ENCODE measurements around the gene NDUFS6. TPM values are rescaled to one million over a fixed set of nuclear protein-coding genes. Genes with fewer than 3 reads are reported as not detected.

The NDUFS6 gene
- total RNA-seq, 1 experiment from 2014 or later, result 59.7 TPM

DNA sequence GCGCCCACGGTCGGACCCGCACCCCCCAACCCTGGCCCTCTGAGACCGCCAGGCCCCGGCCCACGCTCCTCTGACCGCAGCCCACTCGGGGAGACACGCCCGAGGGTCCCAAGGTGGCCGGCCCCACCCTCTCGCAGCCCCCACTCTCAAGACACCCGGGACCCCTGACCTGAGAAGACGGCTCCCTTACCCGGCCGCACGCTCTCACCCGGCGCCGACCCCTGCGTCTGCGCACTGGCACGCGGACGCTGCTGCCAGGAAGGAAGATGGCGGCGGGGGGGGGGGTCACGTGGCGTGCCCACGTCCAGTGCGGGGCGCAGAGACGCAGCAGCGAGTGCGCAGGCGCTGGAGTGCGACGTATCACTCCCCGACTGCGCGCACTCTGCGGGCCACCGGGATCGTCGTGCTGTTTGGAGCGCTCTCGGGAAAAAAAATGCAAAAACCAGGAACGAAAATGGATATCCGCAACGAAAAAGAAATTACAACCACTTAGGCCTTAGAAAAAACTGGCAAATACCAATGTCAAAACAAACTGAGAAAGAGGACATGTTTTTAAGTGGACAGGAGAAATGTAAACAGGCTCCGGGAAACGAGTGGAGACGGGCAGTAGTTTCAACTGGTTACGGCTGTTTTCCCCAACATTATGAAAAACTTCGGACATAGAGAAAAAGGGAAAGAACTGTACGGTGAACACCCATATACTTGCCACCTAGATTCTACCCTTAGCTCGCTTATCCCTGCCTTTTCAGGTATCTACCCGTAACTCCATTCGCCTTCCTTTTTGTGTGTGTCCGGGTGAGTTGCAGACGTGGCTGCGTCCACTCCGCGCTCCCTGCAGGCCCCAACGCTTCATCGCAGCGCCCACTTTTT lies 1.4 kb upstream of the NDUFS6 start, which contains the start of gene MRPL36:
TSS of gene MRPL36 (minus strand) at position 236 of the 870 bp plus-strand sequence. CDS start 902 bp downstream, outside the sequence.
- peaks cover 65% of the 10 kb centered on the region for H3K36me3 Mint-ChIP-seq (ENCODE audit: insufficient read depth, unreplicated experiment)
- POLR2A ChIA-PET, result no interaction called here
- CTCF ChIA-PET, result interaction anchor here (0.6 kb wide), 1 partner anchor 36 kb away, joined by 3 read pairs; no protein-coding TSS in a partner anchor

DNA sequence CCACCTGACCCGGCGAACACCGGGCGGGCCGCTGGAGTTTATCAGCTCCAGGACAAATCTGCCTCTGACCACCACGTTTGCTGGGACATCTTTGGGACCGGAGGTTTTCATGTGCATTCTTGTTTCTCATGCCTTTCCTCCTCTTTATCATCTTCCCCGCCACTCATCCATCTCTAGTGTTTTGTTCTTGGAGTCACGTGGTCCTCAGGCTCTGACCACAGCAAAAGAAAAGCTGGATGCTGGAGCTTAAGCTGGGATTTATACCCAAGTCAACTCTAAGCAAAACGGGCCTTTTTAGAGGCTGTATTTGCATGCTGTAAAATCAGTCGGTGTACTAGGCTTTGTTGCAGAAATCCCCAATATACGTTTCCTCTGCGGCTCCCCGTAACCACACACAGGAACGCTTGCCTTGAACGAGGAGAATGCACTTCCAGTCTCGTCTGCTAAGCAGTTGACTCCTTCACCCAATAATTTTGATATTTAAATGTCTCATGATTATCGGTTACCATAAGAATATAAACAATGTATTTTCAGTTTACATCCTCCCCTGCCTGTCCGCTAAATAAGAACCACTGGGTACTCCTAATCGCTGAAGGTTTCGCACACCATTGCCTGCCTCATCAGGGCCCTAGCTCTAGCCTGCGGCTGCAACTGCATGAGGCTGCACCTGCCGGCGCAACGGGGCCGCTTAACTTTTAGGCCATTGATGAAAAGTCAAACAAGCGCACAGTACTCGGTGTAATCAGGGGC lies 560 bp upstream of the NDUFS6 start:
- TSS peak; percentile 15 for BruUV-seq (replicated peaks)
- Histone ChIP-seq H3K4me1 (no peaks in the 10 kb centered on the region), H3K4me3 (ENCODE audit: low read depth, low read length) (peak overlapping the region; percentile 99), H3K36me3 (ENCODE audit: control insufficient read depth, insufficient read depth, low read length) (peaks cover 9% of the 10 kb centered on the region), H3K27me3 (replicated peaks; ENCODE audit: control insufficient read depth, insufficient read depth, low read length) (no peaks in the 10 kb centered on the region), H3K9me3 (no peaks in the 10 kb centered on the region)
- Mint-ChIP-seq H3K4me3 (ENCODE audit: unreplicated experiment) (peak overlapping the region; percentile 96), H3K27me3 (ENCODE audit: insufficient read depth, unreplicated experiment) (no peaks in the 10 kb centered on the region), H3K36me3 (ENCODE audit: insufficient read depth, unreplicated experiment) (peaks cover 73% of the 10 kb centered on the region), H3K9me3 (ENCODE audit: unreplicated experiment) (no peaks in the 10 kb centered on the region), H3K4me1 (ENCODE audit: low read depth, unreplicated experiment) (peaks cover 7% of the 10 kb centered on the region), H3K27ac (ENCODE audit: unreplicated experiment) (peak overlapping the region; percentile 93)
- DNase-seq, result no peak
- intact Hi-C loops (cut with micrococcal nuclease; ENCODE audit: unreplicated experiment), result no loop called here
- ChIA-PET POLR2A (no interaction called here), CTCF (no interaction called here)
- TF ChIP-seq, protein P1, sequence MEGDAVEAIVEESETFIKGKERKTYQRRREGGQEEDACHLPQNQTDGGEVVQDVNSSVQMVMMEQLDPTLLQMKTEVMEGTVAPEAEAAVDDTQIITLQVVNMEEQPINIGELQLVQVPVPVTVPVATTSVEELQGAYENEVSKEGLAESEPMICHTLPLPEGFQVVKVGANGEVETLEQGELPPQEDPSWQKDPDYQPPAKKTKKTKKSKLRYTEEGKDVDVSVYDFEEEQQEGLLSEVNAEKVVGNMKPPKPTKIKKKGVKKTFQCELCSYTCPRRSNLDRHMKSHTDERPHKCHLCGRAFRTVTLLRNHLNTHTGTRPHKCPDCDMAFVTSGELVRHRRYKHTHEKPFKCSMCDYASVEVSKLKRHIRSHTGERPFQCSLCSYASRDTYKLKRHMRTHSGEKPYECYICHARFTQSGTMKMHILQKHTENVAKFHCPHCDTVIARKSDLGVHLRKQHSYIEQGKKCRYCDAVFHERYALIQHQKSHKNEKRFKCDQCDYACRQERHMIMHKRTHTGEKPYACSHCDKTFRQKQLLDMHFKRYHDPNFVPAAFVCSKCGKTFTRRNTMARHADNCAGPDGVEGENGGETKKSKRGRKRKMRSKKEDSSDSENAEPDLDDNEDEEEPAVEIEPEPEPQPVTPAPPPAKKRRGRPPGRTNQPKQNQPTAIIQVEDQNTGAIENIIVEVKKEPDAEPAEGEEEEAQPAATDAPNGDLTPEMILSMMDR (IDR thresholded peaks at IDR 0.05; ENCODE audit: insufficient read depth in 1 of 2, low read depth in 1 of 2, low read length in 1 of 2, severe bottlenecking in 1 of 2, unreplicated experiment in 1 of 2), result no peak

More for the DNA sequence above, 1.4 kb upstream of the NDUFS6 start, which contains the start of gene MRPL36:
- Mint-ChIP-seq H3K27ac (ENCODE audit: unreplicated experiment) (peak within 1 kb of the TSS; percentile 93), H3K9me3 (ENCODE audit: unreplicated experiment) (no peaks in the 10 kb centered on the region), H3K4me1 (ENCODE audit: low read depth, unreplicated experiment) (peaks cover 7% of the 10 kb centered on the region), H3K27me3 (ENCODE audit: insufficient read depth, unreplicated experiment) (no peaks in the 10 kb centered on the region), H3K4me3 (ENCODE audit: unreplicated experiment) (peak within 1 kb of the TSS; percentile 96)
- no peaks in the 10 kb centered on the region for H3K9me3 ChIP-seq
- no TSS peak for BruUV-seq (replicated peaks)
- intact Hi-C loops (cut with micrococcal nuclease; ENCODE audit: unreplicated experiment), result no loop called here
- peak; percentile 91 to 92 for DNase-seq
- no peaks in the 10 kb centered on the region for H3K27me3 ChIP-seq (replicated peaks; ENCODE audit: control insufficient read depth, insufficient read depth, low read length)
- TF ChIP-seq, protein P1 (IDR thresholded peaks at IDR 0.05; ENCODE audit: insufficient read depth in 1 of 2, low read depth in 1 of 2, low read length in 1 of 2, severe bottlenecking in 1 of 2, unreplicated experiment in 1 of 2), result no peak
- H3K4me3 ChIP-seq (ENCODE audit: low read depth, low read length), result peak within 1 kb of the TSS; percentile 99
- H3K4me1 ChIP-seq, result no peaks in the 10 kb centered on the region
- peaks cover 9% of the 10 kb centered on the region for H3K36me3 ChIP-seq (ENCODE audit: control insufficient read depth, insufficient read depth, low read length)

DNA sequence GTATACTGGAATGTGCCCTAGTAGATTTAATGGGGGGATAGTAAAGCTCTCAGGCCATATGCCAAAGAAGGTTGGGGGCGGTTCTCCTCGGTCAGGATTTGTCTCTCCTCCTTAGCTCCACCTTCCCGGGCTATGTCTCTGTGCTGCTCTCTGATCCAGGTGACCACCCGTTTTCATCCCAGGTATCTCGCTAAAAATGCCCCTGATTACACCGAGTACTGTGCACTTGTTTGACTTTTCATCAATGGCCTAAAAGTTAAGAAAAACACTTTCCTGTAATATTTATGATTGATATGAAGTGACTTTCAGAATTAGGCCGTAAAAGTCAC lies 724 bp downstream of the NDUFS6 start:
- Mint-ChIP-seq H3K4me3 (ENCODE audit: unreplicated experiment) (peak overlapping the region; percentile 96), H3K27me3 (ENCODE audit: insufficient read depth, unreplicated experiment) (no peaks in the 10 kb centered on the region), H3K4me1 (ENCODE audit: low read depth, unreplicated experiment) (peaks cover 9% of the 10 kb centered on the region), H3K9me3 (ENCODE audit: unreplicated experiment) (no peaks in the 10 kb centered on the region), H3K27ac (ENCODE audit: unreplicated experiment) (peak overlapping the region; percentile 93), H3K36me3 (ENCODE audit: insufficient read depth, unreplicated experiment) (peaks cover 80% of the 10 kb centered on the region)
- Histone ChIP-seq H3K27me3 (replicated peaks; ENCODE audit: control insufficient read depth, insufficient read depth, low read length) (no peaks in the 10 kb centered on the region), H3K4me3 (ENCODE audit: low read depth, low read length) (peak overlapping the region; percentile 99), H3K36me3 (ENCODE audit: control insufficient read depth, insufficient read depth, low read length) (peaks cover 9% of the 10 kb centered on the region), H3K4me1 (no peaks in the 10 kb centered on the region), H3K9me3 (no peaks in the 10 kb centered on the region)
- BruUV-seq (replicated peaks), result no TSS peak
- CTCF ChIA-PET, result interaction anchor here (0.6 kb wide), 1 partner anchor 182 kb away, joined by 5 read pairs; no protein-coding TSS in a partner anchor
- peak in 1 of 2 experiments; percentile 52 for DNase-seq
- TF ChIP-seq, protein P1 (IDR thresholded peaks at IDR 0.05; ENCODE audit: insufficient read depth in 1 of 2, low read depth in 1 of 2, low read length in 1 of 2, severe bottlenecking in 1 of 2, unreplicated experiment in 1 of 2), result no peak
- intact Hi-C loops (cut with micrococcal nuclease; ENCODE audit: unreplicated experiment), result no loop called here
- POLR2A ChIA-PET, result interaction anchor here (0.9 kb wide), 1 partner anchor 132 kb away, joined by 3 read pairs; no protein-coding TSS in a partner anchor

All from Caco-2 (cell line).